Activated CD4-positive, alpha-beta T cell treated with anti-CD3 and anti-CD28 coated beads, Interleukin-10, Interleukin-2, amounts not matched to agents 100 ng/mL and 50 ng/mL, durations not matched to agents 16 hours and 8 hours (primary cell): ENCODE data around the gene FTCD.

Experiments
- DNase-seq: peaks from one replicate; pipeline ENCODE4 v3.0.0-alpha.2; 2020

The FTCD gene

GRCh38 chr21:46168659-46169386 lies 13.4 kb upstream of the FTCD start:
- no peak for DNase-seq

- DNase-seq: no peak
Observed at GRCh38 chr21:46168238-46168637, 12.9 kb upstream of the FTCD start.

GRCh38 chr21:46165098-46165497 lies 9.7 kb upstream of the FTCD start:
- DNase-seq: no peak

GRCh38 chr21:46163380-46163779 lies 8.0 kb upstream of the FTCD start:
- no peak for DNase-seq

- no peak for DNase-seq
Observed at GRCh38 chr21:46161633-46162592, 6.5 kb upstream of the FTCD start.

- no peak for DNase-seq
Observed at GRCh38 chr21:46160907-46161632, 5.7 kb upstream of the FTCD start.

- no peak for DNase-seq
Observed at GRCh38 chr21:46160657-46160906, 5.2 kb upstream of the FTCD start.

GRCh38 chr21:46159841-46160656 lies 4.7 kb upstream of the FTCD start:
- DNase-seq: no peak

- DNase-seq: no peak
Observed at GRCh38 chr21:46159390-46159789, 4.0 kb upstream of the FTCD start.

GRCh38 chr21:46158666-46159300 lies 3.4 kb upstream of the FTCD start:
- DNase-seq: no peak

GRCh38 chr21:46157987-46158451 lies 2.6 kb upstream of the FTCD start:
- DNase-seq: no peak

GRCh38 chr21:46157396-46157986 lies 2.1 kb upstream of the FTCD start:
- DNase-seq: no peak

GRCh38 chr21:46156678-46157077 lies 1.3 kb upstream of the FTCD start:
- no peak for DNase-seq

- DNase-seq: no peak
Observed at GRCh38 chr21:46156378-46156645, 933 bp upstream of the FTCD start.

- no peak for DNase-seq
Observed at GRCh38 chr21:46154955-46155513, 345 bp downstream of the FTCD start.

- no peak for DNase-seq
Observed at GRCh38 chr21:46154155-46154954, 1.0 kb downstream of the FTCD start.

GRCh38 chr21:46153247-46154154 lies 1.9 kb downstream of the FTCD start:
- peak; percentile 45 for DNase-seq

- DNase-seq: no peak
Observed at GRCh38 chr21:46152927-46153246, 2.5 kb downstream of the FTCD start.

- DNase-seq: no peak
Observed at GRCh38 chr21:46151989-46152926, 3.1 kb downstream of the FTCD start.
